K562 (cell line): ENCODE data around the gene CLASP1. TPM values are rescaled to one million over a fixed set of nuclear protein-coding genes. Genes with fewer than 3 reads are reported as not detected.
A peak's percentile ranks its signal among the peaks of the same experiment; 100 is the strongest.
"Not testable (repeated sequence)": the region's sequence is repeated elsewhere in the genome, so short reads cannot be mapped to it uniquely, and the experiment has no call there.

Source experiments
- ATAC-seq: fragments of 200-7000 bp; cut with Tn5 transposase; 3 replicates; pipeline ENCODE4 v1.9.1; 2020; ENCODE audit warnings: moderate library complexity
- BruUV-seq: library from RNA; stranded (reverse); fragments of 400-500 nt; replicated peaks from 2 replicates; lab custom pipeline; 2021; lab: Mats Ljungman, UMichigan
- CTCF ChIA-PET: fragments of 300-600 bp; formaldehyde crosslinking; extraction: SDS; loops from one replicate; lab custom pipeline; 2021; ENCODE audit warnings: low intra/inter-chr PET ratio; lab: Yijun Ruan, JAX
- POLR2A ChIA-PET: fragments of 300-600, 350-650 bp; sonication (Branson Sonifier 250); formaldehyde crosslinking; extraction: SDS; loops from one replicate; lab custom pipeline; 2021; ENCODE audit warnings: antibody characterized with exemption, inconsistent platforms; lab: Yijun Ruan, JAX
- DNase-seq, 4 experiments: peaks; one replicate each; pipeline versions ENCODE4 v3.0.0 to v3.0.0-alpha.2; 2011 to 2018; ENCODE audit warnings: low spot score in 3 of 4, mixed read lengths in 3 of 4; ENCODE audit errors: extremely low read depth in 1 of 4
- FAIRE-seq: peaks from 2 replicates; lab custom pipeline; 2011; peaks lifted over from hg19 to GRCh38; lab: Jason Lieb, UNC
- H2AFZ ChIP-seq: 2 replicates; pipeline ENCODE4 v1.6.0; 2011; ENCODE audit warnings: low read depth, low read length, control low read depth, inconsistent platforms
- H3K27ac ChIP-seq: fragments of 200-600 bp; 3 replicates; pipeline ENCODE4 v1.8.0; 2011; ENCODE audit warnings: low read depth, mild to moderate bottlenecking, control low read depth, inconsistent platforms, low read length, moderate library complexity, mixed read lengths; ENCODE audit errors: extremely low read depth
- H3K27me3 ChIP-seq, 2 experiments: fragments of 300-600 bp in 1 of 2; 2 replicates in 1 of 2; 3 replicates in 1 of 2; pipeline versions ENCODE4 v1.6.0 to v1.8.0; 2011; ENCODE audit warnings: inconsistent platforms in 2 of 2, low read length in 2 of 2, mild to moderate bottlenecking in 1 of 2, mixed read lengths in 1 of 2, moderate library complexity in 1 of 2; ENCODE audit not compliant: control insufficient read depth in 2 of 2, insufficient read depth in 2 of 2
- H3K36me3 ChIP-seq: fragments of 300-600 bp; 3 replicates; pipeline ENCODE4 v1.8.0; 2011; ENCODE audit warnings: mild to moderate bottlenecking, low read length, inconsistent platforms; ENCODE audit not compliant: control insufficient read depth, insufficient read depth
- H3K4me1 ChIP-seq, 2 experiments: fragments of 200-600 bp in 1 of 2; replicated peaks in 1 of 2; 2 replicates in 1 of 2; 3 replicates in 1 of 2; pipeline versions ENCODE4 v1.5.1 to v1.8.0; 2011; ENCODE audit warnings: inconsistent platforms in 2 of 2, low read length in 2 of 2, mild to moderate bottlenecking in 1 of 2, mixed read lengths in 1 of 2, moderate library complexity in 1 of 2; ENCODE audit not compliant: control insufficient read depth in 2 of 2, insufficient read depth in 2 of 2
- H3K4me2 ChIP-seq: 2 replicates; pipeline ENCODE4 v1.6.1; 2011; ENCODE audit warnings: low read length, control low read depth, inconsistent platforms, mixed read lengths; ENCODE audit not compliant: insufficient read depth
- H3K4me3 ChIP-seq: fragments of 200-600 bp; sonication (generic), shearing (Covaris generic); 2 replicates; pipeline ENCODE4 v1.5.1; 2016; ENCODE audit warnings: control low read depth, inconsistent platforms
- H3K79me2 ChIP-seq: fragments of 200-600 bp; 3 replicates; pipeline ENCODE4 v1.8.0; 2011; ENCODE audit warnings: low read length, inconsistent platforms; ENCODE audit not compliant: control insufficient read depth, insufficient read depth
- H3K9ac ChIP-seq, 2 experiments: 2 replicates each; pipeline versions ENCODE4 v1.6.0 to v1.6.1; 2011; ENCODE audit warnings: low read depth in 2 of 2, low read length in 2 of 2, control low read depth in 1 of 2, inconsistent platforms in 1 of 2, mild to moderate bottlenecking in 1 of 2, mixed read lengths in 1 of 2; ENCODE audit not compliant: insufficient read depth in 1 of 2
- H3K9me1 ChIP-seq: one replicate; pipeline ENCODE4 v1.6.0; 2011; ENCODE audit warnings: inconsistent platforms, mild to moderate bottlenecking, low read length, moderate library complexity; ENCODE audit not compliant: control insufficient read depth, insufficient read depth
- H3K9me3 ChIP-seq: replicated peaks from 2 replicates; pipeline ENCODE4 v1.5.1; 2011; ENCODE audit warnings: low read depth, low read length, inconsistent platforms; ENCODE audit not compliant: control insufficient read depth, insufficient read depth
- H4K20me1 ChIP-seq: replicated peaks from 2 replicates; pipeline ENCODE4 v1.6.1; 2011; ENCODE audit warnings: low read length, inconsistent platforms, mixed read lengths; ENCODE audit not compliant: control insufficient read depth, insufficient read depth
- ARHGAP35 ChIP-seq: fragments of 450-650 bp; IDR thresholded peaks from 2 replicates; pipeline ENCODE4 v1.6.1; 2018; ENCODE audit not compliant: partially characterized antibody
- BCOR ChIP-seq: fragments of 450-650 bp; IDR thresholded peaks from 2 replicates; pipeline ENCODE4 v1.6.1; 2016
- BRD4 ChIP-seq: fragments of 200-600 bp; sonication (generic); IDR thresholded peaks from 2 replicates; pipeline ENCODE4 v1.6.1; 2017; ENCODE audit warnings: inconsistent platforms
- CBFB ChIP-seq: sonication (generic); formaldehyde crosslinking; IDR thresholded peaks from 2 replicates; pipeline ENCODE4 v1.4.0; 2020; ENCODE audit warnings: mild to moderate bottlenecking, missing genetic modification reagents
- CBX3 ChIP-seq, 2 experiments: IDR thresholded peaks; 1 replicate in 1 of 2; 2 replicates in 1 of 2; pipeline ENCODE4 v1.6.1; 2012; ENCODE audit warnings: inconsistent platforms in 2 of 2, low read length in 2 of 2, borderline replicate concordance in 1 of 2, control low read depth in 1 of 2
- CEBPB ChIP-seq: fragments of 450-650 bp; IDR thresholded peaks from 2 replicates; pipeline ENCODE4 v1.6.1; 2016; ENCODE audit warnings: missing genetic modification characterization, missing compliant biosample characterization
- CHCHD3 ChIP-seq: fragments of 250-450 bp; sonication (Bioruptor Pico); IDR thresholded peaks from 2 replicates; pipeline ENCODE4 v2.1.2; 2022; ENCODE audit warnings: mild to moderate bottlenecking
- CREBBP ChIP-seq: IDR thresholded peaks from one replicate; pipeline ENCODE4 v1.6.1; 2012; ENCODE audit warnings: low read depth, mild to moderate bottlenecking, control low read depth, inconsistent platforms, low read length
- KDM1A ChIP-seq, 2 experiments: fragments of 450-650 bp; IDR thresholded peaks; 2 replicates each; pipeline ENCODE4 v1.6.1; 2016; ENCODE audit warnings: mild to moderate bottlenecking in 2 of 2
- L3MBTL2 ChIP-seq: fragments of 450-650 bp; IDR thresholded peaks from 2 replicates; pipeline ENCODE4 v1.6.1; 2016; ENCODE audit warnings: mild to moderate bottlenecking, moderate library complexity
- MAFG ChIP-seq: fragments of 450-650 bp; conservative IDR thresholded peaks from 2 replicates; pipeline ENCODE4 v1.6.1; 2016; ENCODE audit warnings: missing genetic modification characterization, missing compliant biosample characterization
- RBFOX2 ChIP-seq: fragments of 200-400 bp; formaldehyde crosslinking; IDR thresholded peaks from 2 replicates; pipeline ENCODE4 v1.6.1; 2017; ENCODE audit warnings: low read depth, mild to moderate bottlenecking, low read length, moderate library complexity
- SMARCB1 ChIP-seq: IDR thresholded peaks from 2 replicates; pipeline ENCODE4 v1.6.1; 2011; ENCODE audit warnings: improper control_type of control experiment, low read depth; ENCODE audit not compliant: insufficient read length
- ZKSCAN8 ChIP-seq: fragments of 200-800 bp; sonication (Bioruptor generic); IDR thresholded peaks from 2 replicates; pipeline ENCODE4 v1.6.1; 2016; ENCODE audit warnings: missing genetic modification characterization, missing compliant biosample characterization
- ZNF146 ChIP-seq: IDR thresholded peaks from one replicate; pipeline ENCODE4 v1.6.1; 2018; ENCODE audit warnings: missing compliant biosample characterization; ENCODE audit not compliant: unreplicated experiment
- ZNF316 ChIP-seq: fragments of 450-650 bp; IDR thresholded peaks from 2 replicates; pipeline ENCODE4 v1.6.1; 2016
- ZNF76 ChIP-seq: fragments of 250-450 bp; sonication (Bioruptor Pico); IDR thresholded peaks from 2 replicates; pipeline ENCODE4 v1.4.0; 2020; ENCODE audit warnings: mild to moderate bottlenecking, moderate library complexity, borderline replicate concordance
- ZNF77 ChIP-seq: fragments of 250-450 bp; sonication (Bioruptor Pico); IDR thresholded peaks from 2 replicates; pipeline ENCODE4 v1.5.0; 2020
- WGBS: fragments of 100-300 bp; shearing (Covaris generic); methylation state at CpG from one replicate; pipeline ENCODE4 v1.1.6; 2016; ENCODE audit warnings: low coverage, mixed read lengths; ENCODE audit not compliant: insufficient coverage; ENCODE audit errors: missing lambda C conversion rate; 5-methylcytosine and 5-hydroxymethylcytosine counted together
- in situ Hi-C: fragments of 300-500 bp; cut with MboI; formaldehyde crosslinking; loops from 4 replicates; pipeline ENCODE4 v1.15.0; 2018; ENCODE audit warnings: inconsistent platforms, mixed read lengths
- intact Hi-C: fragments of 100-400 bp; cut with micrococcal nuclease; formaldehyde crosslinking; loops from 2 replicates; pipeline ENCODE4 v1.14.2; 2022
- polyA plus RNA-seq, 8 experiments: library from polyadenylated mRNA; depleted of rRNA in 4 of 8; stranded (reverse) in 5 of 8; unstranded in 3 of 8; fragments of >200 nt; fragmentation: Nextera tagmentation in 2 of 8; fragmentation: Illumina TruSeq in 1 of 8; extraction: Ambion mirVana in 2 of 8; extraction: Trizol in 1 of 8; gene quantifications; 2 replicates each; pipeline versions ENCODE4 v1.2.1 to v1.2.3, GENCODE V29; 2011 to 2014; ENCODE audit warnings: inconsistent platforms in 1 of 8, missing spikeins in 1 of 8
- total RNA-seq, 7 experiments: library from RNA; depleted of rRNA in 6 of 7; stranded (reverse); fragments of >200 nt in 6 of 7; fragmentation: Illumina TruSeq in 2 of 7; extraction: Trizol in 2 of 7; gene quantifications; 2 replicates each; pipeline versions ENCODE4 v1.2.1 to v1.2.3, GENCODE V29; 2011 to 2021; ENCODE audit warnings: low replicate concordance in 1 of 7
- TF ChIP-seq, protein P1 (sequence below): sonication (generic); formaldehyde crosslinking; IDR thresholded peaks from 2 replicates; pipeline ENCODE4 v1.8.1; 2023; ENCODE audit warnings: mild to moderate bottlenecking, missing genetic modification reagents

Gene CLASP1
- total and polyA plus RNA-seq, 9 of the 15 experiments (the other 6 are each of a cell fraction or from before 2014, with no cell fraction given): 1.7 to 40.3 (median 20.7) TPM

DNA sequence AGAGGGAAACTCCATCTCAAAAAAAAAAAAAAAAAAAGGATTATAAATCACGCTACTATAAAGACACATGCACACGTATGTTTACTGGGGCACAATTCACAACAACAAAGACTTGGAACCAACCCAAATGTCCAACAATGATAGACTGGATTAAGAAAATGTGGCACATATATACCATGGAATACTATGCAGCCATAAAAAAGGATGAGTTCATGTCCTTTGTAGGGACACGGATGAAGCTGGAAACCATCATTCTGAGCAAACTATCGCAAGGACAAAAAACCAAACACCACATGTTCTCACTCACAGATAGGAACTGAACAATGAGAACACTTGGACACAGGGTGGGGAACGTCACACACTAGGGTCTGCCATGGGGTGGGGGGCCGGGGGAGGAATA, 9.4 kb downstream of the CLASP1 start:
- H3K4me1 ChIP-seq, H3K9me3 ChIP-seq, H3K4me3 ChIP-seq, ATAC-seq, DNase-seq, intact Hi-C loops, H2AFZ ChIP-seq, CTCF ChIA-PET, H3K9ac ChIP-seq, H3K4me2 ChIP-seq, H3K27me3 ChIP-seq, H3K27ac ChIP-seq, FAIRE-seq, BruUV-seq, H4K20me1 ChIP-seq, H3K9me1 ChIP-seq, in situ Hi-C loops: not testable (repeated sequence)
- POLR2A ChIA-PET: interaction anchor here (1.6 kb wide), 1 partner anchor 10 kb away, joined by 7 read pairs; the partner anchor contains the start of gene CLASP1
- Histone ChIP-seq H3K79me2 (peaks cover 82% of the 10 kb centered on the region), H3K36me3 (peaks cover 10% of the 10 kb centered on the region; the same call in 1 of the 3 replicates)
- TF ChIP-seq BCOR: peak; percentile 76
- peak; percentile 50 to 61 for TF ChIP-seq KDM1A (IDR thresholded peaks at IDR 0.05)
- TF ChIP-seq ZNF146 (CRISPR knock-in tag): peak; percentile 87
- 95% methylated on average over 4 of the region's 6 CpGs for WGBS

DNA sequence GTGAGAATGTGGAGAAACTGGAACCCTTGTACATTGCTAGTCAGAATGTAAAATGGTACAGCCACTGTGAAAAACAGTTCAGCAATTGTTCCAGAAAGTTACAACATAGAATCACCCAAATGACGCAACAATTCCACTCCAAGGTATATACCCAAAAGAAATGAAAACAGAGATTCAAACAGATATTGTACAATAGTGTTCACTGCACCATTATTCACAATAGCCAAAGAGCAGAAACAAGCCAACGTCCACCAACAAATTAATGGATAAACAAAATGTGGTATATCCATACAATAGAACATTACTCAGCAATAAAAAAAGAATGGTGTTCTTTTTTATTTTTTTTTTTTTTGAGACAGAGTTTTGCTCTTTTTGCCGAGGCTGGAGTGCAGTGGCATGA, 10.9 kb downstream of the CLASP1 start:
- peaks cover 3% of the 10 kb centered on the region for H3K9me3 ChIP-seq
- DNase-seq: no peak
- peaks cover 3 to 7% of the 10 kb centered on the region in 2 experiments; a peak in 3 of 5 replicates for H3K4me1 ChIP-seq
- H3K36me3 ChIP-seq: peaks cover 10% of the 10 kb centered on the region; the same call in 1 of the 3 replicates
- 91% methylated on average over 3 of the region's 3 CpGs for WGBS
- no peaks in the 10 kb centered on the region for H3K9me1 ChIP-seq
- no peak overlapping the region for H3K27ac ChIP-seq
- in situ Hi-C loops (no loop called here), intact Hi-C loops (no loop called here)
- POLR2A ChIA-PET: no interaction called here
- BruUV-seq: no TSS peak
- FAIRE-seq: no peak
- no peaks in the 10 kb centered on the region for H3K27me3 ChIP-seq
- no peak overlapping the region for H3K4me2 ChIP-seq
- no peak for ATAC-seq
- H3K9ac ChIP-seq: no peak overlapping the region
- H2AFZ ChIP-seq: no peak overlapping the region
- CTCF ChIA-PET: no interaction called here
- no peaks in the 10 kb centered on the region for H4K20me1 ChIP-seq
- H3K4me3 ChIP-seq: no peak overlapping the region
- peaks cover 82% of the 10 kb centered on the region for H3K79me2 ChIP-seq
- no peak for TF ChIP-seq BRD4
- TF ChIP-seq CREBBP: no peak
- no peak for TF ChIP-seq L3MBTL2
- TF ChIP-seq CEBPB (tag): peak; percentile 85
- no peak for TF ChIP-seq ZKSCAN8 (CRISPR knock-in tag)
- TF ChIP-seq, protein P1, sequence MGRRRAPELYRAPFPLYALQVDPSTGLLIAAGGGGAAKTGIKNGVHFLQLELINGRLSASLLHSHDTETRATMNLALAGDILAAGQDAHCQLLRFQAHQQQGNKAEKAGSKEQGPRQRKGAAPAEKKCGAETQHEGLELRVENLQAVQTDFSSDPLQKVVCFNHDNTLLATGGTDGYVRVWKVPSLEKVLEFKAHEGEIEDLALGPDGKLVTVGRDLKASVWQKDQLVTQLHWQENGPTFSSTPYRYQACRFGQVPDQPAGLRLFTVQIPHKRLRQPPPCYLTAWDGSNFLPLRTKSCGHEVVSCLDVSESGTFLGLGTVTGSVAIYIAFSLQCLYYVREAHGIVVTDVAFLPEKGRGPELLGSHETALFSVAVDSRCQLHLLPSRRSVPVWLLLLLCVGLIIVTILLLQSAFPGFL: no peak
- TF ChIP-seq CBFB (CRISPR knock-in tag): no peak
- TF ChIP-seq SMARCB1: no peak
- no peak for TF ChIP-seq ZNF77
- TF ChIP-seq ZNF76 (CRISPR knock-in tag): no peak
- 0 out of 3 replicates have a peak, but pooled peaks of 1 of the 2 experiments have one; percentile 15 for TF ChIP-seq CBX3 (IDR thresholded peaks at IDR 0.05; ENCODE audit: borderline replicate concordance in 1 of 2, low read length in 2 of 2)
- TF ChIP-seq ZNF316: peak; percentile 80
- peak; percentile 54 for TF ChIP-seq MAFG (tag)
- peak; percentile 17 for TF ChIP-seq ZNF146 (CRISPR knock-in tag)
- TF ChIP-seq CHCHD3: no peak
- no peak for TF ChIP-seq RBFOX2
- no peak for TF ChIP-seq ARHGAP35
